ENCODE measurements around the gene SYTL2.

The SYTL2 gene

DNA sequence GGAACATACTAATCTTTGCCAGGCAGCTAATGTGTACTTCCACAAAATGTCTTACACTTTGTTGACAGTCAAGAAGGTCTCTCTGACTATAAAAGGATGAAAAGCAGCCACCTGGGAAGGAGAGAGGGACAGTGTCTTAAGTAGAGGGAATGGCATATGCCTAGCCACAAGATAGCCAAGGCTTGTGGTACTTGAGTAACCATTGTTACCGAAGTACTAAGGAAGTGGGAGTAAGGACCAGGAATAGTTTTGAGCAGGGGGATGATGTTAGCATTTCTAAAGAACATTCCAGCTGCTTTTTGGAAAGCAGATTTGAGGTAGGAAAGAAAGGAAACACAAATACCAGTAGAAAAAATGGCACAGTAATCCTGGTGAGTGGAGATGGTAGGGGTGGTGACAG, 159.8 kb downstream of the SYTL2 start:
- DNase-seq = no peak

DNA sequence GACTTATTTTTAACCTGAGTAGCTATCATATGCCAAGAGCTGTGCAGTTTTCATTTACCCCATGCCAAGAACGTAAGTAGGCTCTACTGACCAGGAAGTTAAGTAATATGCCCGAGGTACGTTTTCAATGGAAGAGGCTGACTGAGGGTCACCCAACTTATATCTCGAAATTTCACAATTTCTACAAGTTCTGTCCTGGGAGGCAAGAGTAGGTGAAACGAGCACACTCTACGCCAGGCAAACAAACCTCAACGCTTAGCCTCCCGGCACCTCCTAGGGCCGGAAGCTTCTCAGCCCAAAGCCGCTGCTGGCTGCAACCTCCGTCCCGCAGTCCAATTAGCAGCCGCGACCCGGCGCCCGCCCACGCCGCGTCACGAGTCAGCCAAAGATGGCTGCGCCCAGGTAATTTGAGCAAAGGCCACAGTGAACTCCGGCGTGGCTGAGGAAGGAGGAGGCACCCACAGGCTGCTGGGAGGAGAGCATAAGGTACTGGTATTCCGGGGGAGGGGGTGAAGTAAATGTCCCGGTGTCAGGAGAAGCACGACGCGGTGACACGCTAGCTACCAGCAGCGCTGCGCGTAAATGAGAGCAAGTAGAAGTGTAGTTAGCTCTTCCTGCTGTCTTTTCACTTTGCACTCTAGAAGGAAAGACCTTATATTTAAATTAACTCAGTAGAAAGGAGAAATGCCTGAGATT, 163.2 kb downstream of the SYTL2 start, which contains the start of gene TMEM126A:
Gene TMEM126A, plus strand, starts transcription at position 364 of the 696 bp plus-strand sequence. CDS start 2,289 bp downstream, outside the sequence.
- DNase-seq = peak; percentile 95

DNA sequence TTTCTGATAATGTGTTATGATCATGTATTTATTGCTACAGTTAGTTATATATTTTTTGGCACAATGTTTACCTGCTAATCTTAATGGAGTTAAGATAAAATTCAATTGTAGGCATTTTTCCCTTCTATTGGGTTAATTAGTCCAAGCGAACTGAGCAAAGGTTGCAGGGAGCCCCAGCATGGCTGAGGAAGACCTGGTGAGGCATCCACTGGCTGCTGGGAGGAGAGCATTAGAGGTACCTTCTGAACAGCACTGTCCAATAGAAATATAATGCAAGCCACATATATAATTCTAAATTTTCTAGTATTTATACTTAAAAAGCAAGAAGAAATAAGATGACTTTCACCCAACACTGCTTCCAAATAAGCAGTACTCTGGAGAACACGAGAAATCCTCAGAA, 163.9 kb downstream of the SYTL2 start:
- DNase-seq = no peak
